GM19438 (cell line): ENCODE results near the gene PPP1R9A.

ENCODE experiments used
- ATAC-seq: cut with Tn5 transposase; IDR thresholded peaks from one replicate; pipeline ENCODE4 v1.9.1; 2021; ENCODE audit warnings: low read depth; ENCODE audit not compliant: unreplicated experiment

Gene PPP1R9A

GRCh38 chr7:94908323-94909178, 1.2 kb downstream of the PPP1R9A start:
- ATAC-seq, result no peak

- no peak for ATAC-seq
Observed at GRCh38 chr7:94909179-94909466, 1.7 kb downstream of the PPP1R9A start.

DNA sequence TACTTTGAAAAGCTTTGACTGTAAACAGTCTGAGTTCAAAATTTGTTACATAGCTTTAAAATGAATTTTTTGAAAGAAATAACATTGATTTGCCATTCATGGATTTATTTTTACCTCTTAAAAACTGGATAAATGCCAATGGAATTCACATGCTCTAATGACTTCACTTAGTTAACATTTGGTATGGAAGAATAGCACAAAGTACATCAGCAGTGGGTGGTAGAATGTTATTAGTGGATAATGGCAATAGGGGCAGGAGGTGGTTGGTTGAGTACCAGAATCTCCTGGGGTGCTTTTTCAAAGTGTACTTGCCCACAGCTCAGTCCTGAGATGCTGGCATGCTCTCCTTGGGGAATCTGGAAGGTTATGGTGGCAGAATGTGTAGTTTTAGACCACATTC, 4.7 kb downstream of the PPP1R9A start:
- no peak for ATAC-seq

- no peak for ATAC-seq
Observed at GRCh38 chr7:94913391-94913790, 6.0 kb downstream of the PPP1R9A start.

GRCh38 chr7:94921911-94922310, 14.5 kb downstream of the PPP1R9A start:
- ATAC-seq, result no peak

- no peak for ATAC-seq
Observed at GRCh38 chr7:94922457-94922856, 15.1 kb downstream of the PPP1R9A start.

GRCh38 chr7:94923412-94923811, 16.0 kb downstream of the PPP1R9A start:
- ATAC-seq, result no peak

DNA sequence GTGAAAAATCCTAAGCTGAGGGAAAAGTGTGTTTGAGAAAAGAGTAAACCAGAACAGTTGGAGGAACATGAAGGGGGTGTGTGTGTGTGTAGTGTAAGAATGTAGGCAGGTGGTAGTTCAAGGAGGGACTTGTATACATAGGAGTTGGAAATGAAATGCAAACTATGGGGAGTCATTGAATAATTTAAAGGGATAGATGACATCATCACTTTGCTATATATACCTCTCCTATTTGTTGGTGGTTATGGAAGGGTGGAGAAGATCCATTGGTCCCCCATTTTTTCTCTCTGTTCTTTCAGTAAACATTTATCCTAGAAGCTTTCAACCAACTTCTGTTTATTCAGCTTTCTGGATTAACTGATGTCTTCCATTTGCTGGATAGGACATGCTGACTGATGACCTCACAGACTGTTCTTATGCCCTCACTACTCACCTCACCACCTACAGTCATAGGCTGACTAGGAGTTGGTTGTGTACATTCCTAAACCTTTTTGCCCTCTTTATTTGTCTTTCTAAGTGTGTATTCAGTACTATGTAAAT, 20.8 kb downstream of the PPP1R9A start:
- no peak for ATAC-seq

- ATAC-seq, result no peak
Observed at GRCh38 chr7:94933256-94933990, 26.0 kb downstream of the PPP1R9A start.

DNA sequence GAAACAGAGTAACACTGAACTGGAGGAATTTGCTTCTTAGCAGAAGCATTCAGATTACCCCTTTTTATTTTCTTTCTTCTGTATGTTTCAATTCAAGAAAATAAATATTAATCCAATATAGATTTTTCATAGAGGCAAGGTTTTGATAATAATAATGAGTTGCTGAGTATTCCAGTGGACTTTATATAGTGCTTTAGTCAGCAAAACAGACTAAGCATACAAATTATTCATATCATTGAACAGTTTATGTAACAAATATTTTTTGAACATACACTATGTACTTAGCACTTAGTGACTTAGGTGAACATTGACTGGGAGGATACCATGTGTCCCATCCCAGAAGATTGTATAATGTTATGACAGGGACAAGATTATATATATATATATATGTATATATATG, 32.0 kb downstream of the PPP1R9A start:
- no peak for ATAC-seq

DNA sequence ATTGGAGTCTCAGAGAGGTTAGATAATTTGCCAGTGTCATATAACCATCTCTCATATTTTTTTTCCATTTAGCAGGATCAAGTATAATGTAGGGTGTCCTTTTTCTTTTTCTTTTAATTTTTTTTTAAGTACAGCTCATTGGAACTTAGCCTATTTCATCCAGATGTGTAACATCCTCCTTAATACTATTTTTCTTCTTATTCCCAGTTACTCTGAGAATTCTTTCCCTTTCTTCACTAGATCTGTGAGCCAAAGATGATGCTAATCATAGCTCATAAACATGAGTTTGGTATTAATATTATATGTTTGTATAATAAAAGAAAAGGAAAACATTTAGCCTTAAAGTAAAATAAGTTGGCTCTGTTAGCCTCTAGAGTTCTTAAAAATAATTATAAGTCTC, 32.8 kb downstream of the PPP1R9A start:
- ATAC-seq, result no peak

DNA sequence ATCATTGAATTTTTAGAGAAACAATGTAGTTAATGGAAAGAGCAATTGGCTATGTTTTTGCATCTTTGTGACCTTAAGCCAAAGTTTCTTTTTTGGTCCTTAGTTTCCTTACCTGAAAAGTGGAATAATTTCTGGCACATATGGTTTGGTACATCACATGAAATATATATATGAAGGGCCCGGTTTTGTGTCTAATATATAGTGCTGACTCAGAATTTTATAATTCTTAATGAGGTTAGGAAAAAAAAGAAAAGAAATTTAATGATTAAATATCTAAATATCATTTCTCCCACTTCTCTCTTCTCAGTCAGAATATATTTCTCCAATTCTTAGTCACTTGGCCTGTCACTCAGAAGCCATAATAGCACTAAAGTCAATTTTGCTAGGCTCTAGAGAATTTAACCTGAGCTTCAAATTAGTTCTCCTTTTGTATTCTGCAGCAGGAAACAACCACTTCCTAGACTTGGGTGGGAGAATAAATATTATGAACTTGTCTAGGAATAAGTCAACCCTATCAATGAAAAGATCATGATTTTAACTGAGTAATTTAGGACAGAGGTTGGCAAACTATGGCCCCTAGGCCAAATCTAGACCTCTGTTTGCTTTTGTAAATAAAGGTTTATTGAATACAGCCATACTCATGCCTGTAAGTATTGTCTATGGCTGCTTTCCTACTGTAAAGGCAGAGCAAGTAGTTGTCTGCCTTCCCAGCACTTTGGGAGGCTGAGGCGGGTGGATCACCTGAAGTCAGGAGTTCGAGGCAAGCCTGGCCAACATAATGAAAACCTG, 34.6 kb downstream of the PPP1R9A start:
- ATAC-seq, result no peak

DNA sequence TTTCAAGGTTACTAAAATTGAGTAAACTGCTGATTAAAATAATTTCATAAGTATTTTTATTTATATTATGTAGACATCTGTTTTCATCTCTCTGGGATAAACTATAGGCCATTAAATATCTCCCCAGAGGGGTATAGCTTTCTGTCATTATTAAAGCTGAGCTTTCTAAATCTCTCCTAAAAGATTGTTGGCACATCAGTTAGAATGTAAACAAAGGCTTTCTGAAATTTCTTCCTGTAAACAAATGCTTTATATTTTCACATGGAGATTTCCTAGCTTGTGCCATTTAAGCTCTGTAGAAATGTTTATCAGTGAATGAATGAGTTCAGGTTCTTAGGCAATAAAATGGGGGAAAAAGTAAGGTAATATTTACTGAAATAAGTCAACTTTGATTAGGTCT, 35.7 kb downstream of the PPP1R9A start:
- ATAC-seq, result no peak

GRCh38 chr7:94949532-94949931, 42.1 kb downstream of the PPP1R9A start:
- no peak for ATAC-seq

DNA sequence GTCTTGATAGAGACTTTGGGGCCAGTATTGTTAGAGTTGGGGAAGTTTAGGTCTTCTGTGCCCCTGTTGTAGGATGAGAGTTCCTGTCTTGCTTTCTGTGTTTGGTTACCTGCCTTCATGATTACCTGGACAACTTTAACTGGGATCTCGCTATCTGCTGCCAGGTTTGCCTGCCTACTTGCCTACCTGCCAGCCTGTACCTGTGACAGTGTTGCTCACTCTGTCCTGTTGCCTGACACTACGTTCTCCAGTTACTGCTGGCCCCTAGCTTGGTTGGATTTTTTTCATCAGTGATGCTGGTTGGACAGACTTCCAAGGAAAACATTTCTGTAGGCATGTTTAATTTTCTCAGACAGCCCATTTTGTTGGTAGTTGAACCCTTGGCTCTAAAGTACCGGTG, 48.4 kb downstream of the PPP1R9A start:
- ATAC-seq, result no peak

DNA sequence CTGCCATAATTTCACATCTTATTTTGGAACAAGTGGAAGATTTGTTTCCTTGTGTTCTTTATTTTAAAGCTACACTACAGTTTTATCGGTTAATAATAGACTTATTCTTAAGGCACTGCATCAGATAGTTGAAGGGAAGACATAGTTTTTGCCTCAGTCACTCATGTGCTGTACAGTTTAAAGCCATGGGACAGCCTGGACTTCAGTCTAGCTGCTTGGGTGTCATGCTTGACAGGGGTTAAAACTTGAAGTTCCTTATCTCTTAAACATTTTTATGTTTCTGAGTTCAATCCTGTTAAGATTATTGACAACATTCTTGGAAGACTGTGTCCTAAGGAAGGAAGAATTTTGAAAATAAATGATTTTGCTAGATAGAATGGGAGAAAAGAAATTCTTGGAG, 49.7 kb downstream of the PPP1R9A start:
- no peak for ATAC-seq

GRCh38 chr7:94962661-94963060, 55.3 kb downstream of the PPP1R9A start:
- no peak for ATAC-seq

DNA sequence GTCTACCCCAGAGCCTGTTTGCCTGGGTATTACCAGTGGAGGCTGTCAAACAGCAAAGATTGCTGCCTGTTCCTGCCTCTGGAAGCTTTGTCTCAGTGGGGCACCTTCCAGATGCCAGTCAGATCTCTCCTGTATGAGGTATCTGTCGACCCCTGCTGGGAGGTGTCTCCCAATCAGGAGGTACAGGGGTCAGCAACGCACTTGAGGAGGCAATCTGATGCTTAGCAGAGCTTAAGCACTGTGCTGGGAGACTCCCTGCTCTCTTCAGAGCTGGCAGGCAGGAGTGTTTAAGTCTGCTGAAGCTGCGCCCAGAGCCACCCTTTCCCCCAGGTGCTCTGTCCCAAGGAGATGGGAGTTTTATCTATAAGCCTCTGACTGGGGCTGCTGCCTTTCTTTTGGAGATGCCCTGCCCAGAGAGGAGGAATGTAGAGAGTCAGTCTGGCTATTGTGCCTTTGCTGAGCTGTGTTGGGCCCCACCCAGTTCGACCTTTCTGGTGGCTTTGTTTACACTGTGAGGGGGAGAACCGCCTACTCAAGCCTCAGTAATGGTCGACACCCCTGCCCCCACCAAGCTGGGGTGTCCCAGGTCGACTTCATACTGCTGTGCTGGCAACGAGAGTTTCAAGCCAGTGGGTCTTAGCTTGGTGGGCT, 62.2 kb downstream of the PPP1R9A start:
- ATAC-seq, result no peak

DNA sequence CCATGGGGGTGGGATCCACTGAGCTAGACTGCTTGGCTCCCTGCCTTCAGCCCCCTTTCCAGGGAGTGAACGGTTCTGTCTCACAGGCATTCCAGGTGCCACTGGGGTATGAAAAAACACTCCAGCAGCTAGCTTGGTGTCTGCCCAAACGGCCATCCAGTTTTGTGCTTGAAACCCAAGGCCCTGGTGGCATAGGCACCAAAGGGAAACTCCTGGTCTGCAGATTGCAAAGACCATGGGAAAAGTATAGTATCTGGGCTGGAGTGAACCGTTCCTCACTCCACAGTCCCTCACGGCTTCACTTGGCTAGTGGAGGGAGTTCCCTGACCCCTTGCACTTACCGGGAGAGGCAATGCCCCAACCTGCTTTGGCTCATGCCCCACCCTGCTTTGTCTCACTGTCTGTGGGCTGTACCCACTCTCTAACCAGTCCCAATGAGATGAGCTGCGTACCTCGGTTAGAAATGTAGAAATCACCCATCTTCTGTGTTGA, 62.7 kb downstream of the PPP1R9A start:
- no peak for ATAC-seq

- ATAC-seq, result no peak
Observed at GRCh38 chr7:94971051-94971867, 63.9 kb downstream of the PPP1R9A start.
